Mesendoderm (in vitro differentiated cells): ENCODE data around the gene TRIM37.
"Not testable (repeated sequence)": the region's sequence is repeated elsewhere in the genome, so short reads cannot be mapped to it uniquely, and the experiment has no call there.

Experiments used
- DNase-seq: peaks from one replicate; pipeline ENCODE4 v3.0.0; 2013
- H2AK5ac ChIP-seq: 2 replicates; pipeline ENCODE4 v1.6.1; 2013; ENCODE audit warnings: low read length, inconsistent platforms
- H2BK120ac ChIP-seq: 2 replicates; pipeline ENCODE4 v1.6.1; 2013; ENCODE audit warnings: low read depth, mild to moderate bottlenecking, low read length, moderate library complexity, mixed read lengths
- H2BK15ac ChIP-seq: replicated peaks from 2 replicates; pipeline ENCODE4 v1.6.1; 2013; ENCODE audit warnings: low read depth, mild to moderate bottlenecking, moderate library complexity
- H2BK5ac ChIP-seq: 2 replicates; pipeline ENCODE4 v1.6.1; 2013; ENCODE audit warnings: low read length, inconsistent platforms
- H3K18ac ChIP-seq: 2 replicates; pipeline ENCODE4 v1.6.1; 2013; ENCODE audit warnings: mild to moderate bottlenecking, low read length, mixed read lengths
- H3K23ac ChIP-seq: one replicate; pipeline ENCODE4 v1.6.1; 2013; ENCODE audit warnings: low read length
- H3K27ac ChIP-seq: 2 replicates; pipeline ENCODE4 v1.5.1; 2013; ENCODE audit warnings: low read depth, mild to moderate bottlenecking, inconsistent platforms, low read length, moderate library complexity
- H3K27me3 ChIP-seq: 2 replicates; pipeline ENCODE4 v1.6.1; 2013; ENCODE audit warnings: low read length, control low read depth, mild to moderate bottlenecking, inconsistent platforms; ENCODE audit not compliant: insufficient read depth, poor library complexity
- H3K36me3 ChIP-seq: 2 replicates; pipeline ENCODE4 v1.6.1; 2013; ENCODE audit warnings: low read length, inconsistent platforms; ENCODE audit not compliant: control insufficient read depth, insufficient read depth
- H3K4ac ChIP-seq: one replicate; pipeline ENCODE4 v1.6.1; 2013; ENCODE audit warnings: low read depth, mild to moderate bottlenecking, low read length, moderate library complexity
- H3K4me1 ChIP-seq: 2 replicates; pipeline ENCODE4 v1.6.1; 2013; ENCODE audit warnings: low read depth, low read length, inconsistent platforms; ENCODE audit not compliant: control insufficient read depth
- H3K4me2 ChIP-seq: 2 replicates; pipeline ENCODE4 v1.6.1; 2013; ENCODE audit warnings: low read length
- H3K4me3 ChIP-seq: 2 replicates; pipeline ENCODE4 v1.5.1; 2013; ENCODE audit warnings: mild to moderate bottlenecking, low read length
- H3K56ac ChIP-seq: one replicate; pipeline ENCODE4 v1.6.1; 2013; ENCODE audit warnings: low read length
- H3K79me1 ChIP-seq: 2 replicates; pipeline ENCODE4 v1.6.1; 2013; ENCODE audit warnings: low read length, inconsistent platforms
- H3K79me2 ChIP-seq: 2 replicates; pipeline ENCODE4 v1.6.1; 2013; ENCODE audit warnings: mild to moderate bottlenecking, low read length; ENCODE audit not compliant: control insufficient read depth, insufficient read depth
- H3K9ac ChIP-seq: 2 replicates; pipeline ENCODE4 v1.6.1; 2013; ENCODE audit warnings: low read length, inconsistent platforms
- H4K5ac ChIP-seq: one replicate; pipeline ENCODE4 v1.6.1; 2013; ENCODE audit warnings: low read length
- H4K8ac ChIP-seq: one replicate; pipeline ENCODE4 v1.6.1; 2013; ENCODE audit warnings: low read depth, mild to moderate bottlenecking, control low read depth, low read length, moderate library complexity
- WGBS: extraction: QIAGEN DNeasy Blood & Tissue Kit; methylation state at CpG from one replicate; pipeline ENCODE4 v1.1.7; 2013; ENCODE audit warnings: low lambda C conversion rate, missing lambda C conversion rate; ENCODE audit not compliant: insufficient coverage; ENCODE audit errors: extremely low coverage; 5-methylcytosine and 5-hydroxymethylcytosine counted together

Gene TRIM37

DNA sequence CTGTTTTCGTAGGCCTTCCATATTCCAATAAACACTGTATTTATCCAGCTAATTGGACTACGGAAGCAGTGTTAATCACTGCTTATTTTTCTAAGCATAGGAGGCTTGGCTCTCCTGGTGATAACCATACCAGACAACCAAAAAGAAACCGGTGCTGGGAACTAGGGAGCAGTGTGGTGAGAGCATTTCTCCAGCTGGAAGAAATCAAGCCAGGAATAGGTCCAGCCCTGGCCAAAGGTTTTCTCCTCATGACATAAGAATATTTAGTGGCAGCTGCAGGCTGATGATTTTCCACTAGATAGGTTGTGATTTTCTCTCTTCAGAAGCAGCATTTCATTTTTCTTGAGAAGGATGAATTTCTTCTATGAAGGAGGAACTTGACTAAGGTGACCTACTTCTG is 141.5 kb downstream of the TRIM37 start:
- Histone ChIP-seq H3K27me3 (no peaks in the 10 kb centered on the region), H3K79me2 (no peaks in the 10 kb centered on the region), H4K5ac (no peak overlapping the region), H3K27ac (no peak overlapping the region), H4K8ac (no peak overlapping the region), H3K56ac (no peak overlapping the region), H3K36me3 (no peaks in the 10 kb centered on the region), H3K4ac (no peak overlapping the region), H3K4me1 (no peaks in the 10 kb centered on the region), H2BK120ac (no peak overlapping the region), H3K18ac (no peak overlapping the region), H3K4me2 (no peak overlapping the region), H2BK5ac (no peak overlapping the region), H2BK15ac (no peak overlapping the region), H3K4me3 (no peak overlapping the region), H3K9ac (no peak overlapping the region), H3K79me1 (no peaks in the 10 kb centered on the region), H3K23ac (no peak overlapping the region), H2AK5ac (no peak overlapping the region)
- DNase-seq, result no peak
- no CpG with 5 or more reads among the region's 3 CpGs for WGBS

DNA sequence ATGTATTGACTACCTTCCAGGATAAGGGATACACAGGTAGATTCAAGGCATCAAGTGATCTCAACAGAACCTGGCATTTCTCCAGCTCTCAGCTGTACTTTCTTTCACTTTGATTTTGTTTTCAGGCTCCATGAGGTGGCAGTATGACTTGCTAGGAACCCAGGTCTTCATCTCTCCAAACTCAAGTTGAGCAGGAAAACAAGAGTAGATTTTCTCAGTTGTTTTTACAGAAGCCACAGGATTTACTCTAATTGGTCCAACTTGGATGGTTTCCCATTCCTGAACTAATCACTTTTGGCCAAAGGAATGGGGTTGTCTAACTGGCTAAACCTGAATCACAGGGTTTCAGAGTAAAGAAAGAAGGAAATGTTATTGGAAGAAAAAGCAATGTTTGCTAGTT is 146.6 kb downstream of the TRIM37 start:
- Histone ChIP-seq H3K4me3 (no peak overlapping the region), H3K79me1 (no peaks in the 10 kb centered on the region), H2BK15ac (no peak overlapping the region), H3K4me2 (no peak overlapping the region), H3K36me3 (no peaks in the 10 kb centered on the region), H2BK5ac (no peak overlapping the region), H4K5ac (no peak overlapping the region), H3K27ac (no peak overlapping the region), H3K9ac (no peak overlapping the region), H3K56ac (no peak overlapping the region), H2BK120ac (no peak overlapping the region), H2AK5ac (no peak overlapping the region), H3K4me1 (no peaks in the 10 kb centered on the region), H3K18ac (no peak overlapping the region), H3K4ac (no peak overlapping the region), H3K79me2 (no peaks in the 10 kb centered on the region), H4K8ac (no peak overlapping the region), H3K27me3 (no peaks in the 10 kb centered on the region), H3K23ac (no peak overlapping the region)
- peak; percentile 62 for DNase-seq

DNA sequence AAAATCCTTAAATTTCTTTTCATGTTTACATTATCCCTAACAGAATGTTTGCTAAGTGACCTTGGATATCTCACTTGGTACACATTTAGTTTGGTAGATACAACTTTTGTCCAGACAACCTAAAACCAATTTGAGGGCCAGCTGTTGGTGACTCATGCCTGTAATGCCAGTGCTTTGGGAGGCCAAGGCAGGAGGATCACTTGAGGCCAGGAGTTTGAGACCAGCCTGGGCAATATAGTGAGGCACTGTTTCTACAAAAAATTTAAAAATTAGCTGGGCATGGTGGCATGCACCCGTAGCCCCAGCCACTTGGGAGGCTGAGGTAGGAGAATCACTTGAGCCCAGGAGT is 149.0 kb downstream of the TRIM37 start:
- not testable (repeated sequence) for H2BK5ac ChIP-seq, H4K8ac ChIP-seq, H3K27me3 ChIP-seq, H2BK120ac ChIP-seq, H4K5ac ChIP-seq, H3K36me3 ChIP-seq, H3K4ac ChIP-seq, H3K4me1 ChIP-seq, H3K79me2 ChIP-seq, H3K4me3 ChIP-seq, H3K79me1 ChIP-seq, H2BK15ac ChIP-seq, H3K18ac ChIP-seq, H3K27ac ChIP-seq, DNase-seq, H3K56ac ChIP-seq, H3K4me2 ChIP-seq, H3K9ac ChIP-seq, H3K23ac ChIP-seq, H2AK5ac ChIP-seq
- WGBS, result no CpG with 5 or more reads among the region's 1 CpG

DNA sequence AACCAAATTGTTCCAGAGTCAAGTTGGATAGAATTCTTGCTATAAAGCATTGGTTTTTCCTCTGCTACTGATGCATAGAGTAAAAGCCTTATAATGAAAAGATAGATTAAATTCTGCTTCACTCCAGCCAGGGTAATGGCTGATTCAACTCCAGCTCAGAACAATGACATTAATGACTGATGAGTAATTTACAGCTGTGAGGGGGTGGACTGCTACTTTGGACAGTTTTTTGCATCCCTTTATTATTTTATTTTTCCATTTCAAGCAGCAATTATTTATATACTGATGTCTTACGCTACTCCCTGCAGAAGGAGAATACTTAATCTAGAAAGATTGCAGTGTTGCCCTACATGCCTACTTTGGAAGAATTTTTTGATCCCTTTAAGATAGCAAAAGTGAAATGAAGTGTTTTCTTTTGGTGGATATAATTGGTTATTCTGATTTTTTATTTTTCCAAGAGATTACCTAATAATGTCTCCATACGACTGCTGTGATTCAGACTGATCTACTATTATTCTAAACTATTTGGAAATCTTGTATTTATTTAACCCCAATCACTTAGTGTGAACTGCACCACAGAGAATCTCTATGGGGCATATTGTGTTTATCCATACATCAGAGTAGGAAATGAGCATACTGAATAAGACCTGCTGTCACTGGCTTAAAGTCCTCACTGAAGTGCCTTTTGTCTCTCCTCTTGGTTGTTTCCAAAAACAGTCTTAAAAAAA is 149.5 kb downstream of the TRIM37 start:
- no peak overlapping the region for H4K5ac ChIP-seq
- no peak overlapping the region for H3K56ac ChIP-seq
- H3K4me2 ChIP-seq, result no peak overlapping the region
- no peak overlapping the region for H4K8ac ChIP-seq
- H2BK5ac ChIP-seq, result no peak overlapping the region
- H3K36me3 ChIP-seq, result no peaks in the 10 kb centered on the region
- no peak overlapping the region for H3K23ac ChIP-seq
- H2AK5ac ChIP-seq, result no peak overlapping the region
- H2BK15ac ChIP-seq, result no peak overlapping the region
- no peaks in the 10 kb centered on the region for H3K79me2 ChIP-seq
- H3K27me3 ChIP-seq, result no peaks in the 10 kb centered on the region
- no peak overlapping the region for H3K18ac ChIP-seq
- H2BK120ac ChIP-seq, result no peak overlapping the region
- DNase-seq, result no peak
- no peaks in the 10 kb centered on the region for H3K4me1 ChIP-seq
- WGBS, result no CpG with 5 or more reads among the region's 2 CpGs
- H3K4me3 ChIP-seq, result no peak overlapping the region
- no peaks in the 10 kb centered on the region for H3K79me1 ChIP-seq
- no peak overlapping the region for H3K4ac ChIP-seq
- no peak overlapping the region for H3K9ac ChIP-seq
- no peak overlapping the region for H3K27ac ChIP-seq

DNA sequence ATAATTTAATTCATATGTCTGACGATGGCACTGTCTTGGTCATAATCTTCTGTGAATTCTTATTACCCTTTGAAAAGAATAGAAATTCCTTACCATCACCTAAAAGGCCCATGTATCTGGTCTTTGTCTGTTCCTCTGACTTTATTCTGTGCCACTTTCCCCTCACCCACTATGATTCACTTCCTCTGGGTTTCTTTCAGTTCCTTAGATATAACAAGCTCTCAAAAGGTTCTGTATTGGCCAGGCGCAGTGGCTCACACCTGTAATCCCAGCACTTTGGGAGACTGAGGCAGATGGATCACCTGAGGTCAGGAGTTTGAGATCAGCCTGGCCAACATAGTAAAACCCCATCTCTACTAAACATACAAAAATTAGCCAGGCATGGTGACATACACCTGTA is 152.3 kb downstream of the TRIM37 start:
- H2AK5ac ChIP-seq, H4K5ac ChIP-seq, H3K9ac ChIP-seq, H3K36me3 ChIP-seq, H3K27me3 ChIP-seq, H4K8ac ChIP-seq, H3K79me1 ChIP-seq, H3K4me2 ChIP-seq, DNase-seq, H3K23ac ChIP-seq, H3K4me3 ChIP-seq, H3K4me1 ChIP-seq, H2BK15ac ChIP-seq, H2BK120ac ChIP-seq, H3K18ac ChIP-seq, H3K79me2 ChIP-seq, H3K56ac ChIP-seq, H2BK5ac ChIP-seq, H3K27ac ChIP-seq, H3K4ac ChIP-seq: not testable (repeated sequence)
- WGBS, result no CpG with 5 or more reads among the region's 2 CpGs

DNA sequence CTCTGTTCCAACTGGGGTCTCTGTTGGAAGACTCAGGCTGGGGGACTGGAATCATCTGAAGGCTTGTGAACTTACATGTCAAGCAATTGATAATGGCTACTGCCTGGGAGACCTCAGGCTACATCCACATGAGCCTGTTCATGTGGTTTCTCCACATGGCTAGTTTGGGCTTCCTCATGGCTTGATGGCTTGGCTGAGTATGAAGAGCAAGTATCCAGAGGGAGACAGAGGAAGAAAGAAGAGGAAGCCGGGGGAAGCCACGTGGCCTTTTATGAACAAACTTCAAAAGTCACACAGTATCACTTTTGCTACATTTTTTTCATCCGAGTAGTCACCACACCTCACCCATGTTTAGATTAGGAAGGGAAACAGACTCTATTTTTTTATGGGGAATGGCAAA is 158.9 kb downstream of the TRIM37 start:
- Histone ChIP-seq H2BK5ac (no peak overlapping the region), H3K4me2 (no peak overlapping the region), H3K27ac (no peak overlapping the region), H2BK15ac (no peak overlapping the region), H3K79me1 (no peaks in the 10 kb centered on the region), H2AK5ac (no peak overlapping the region), H4K8ac (no peak overlapping the region), H3K27me3 (no peaks in the 10 kb centered on the region), H3K4ac (no peak overlapping the region), H4K5ac (no peak overlapping the region), H3K4me1 (no peaks in the 10 kb centered on the region), H3K9ac (no peak overlapping the region), H3K36me3 (no peaks in the 10 kb centered on the region), H3K4me3 (no peak overlapping the region), H3K56ac (no peak overlapping the region), H2BK120ac (no peak overlapping the region), H3K79me2 (no peaks in the 10 kb centered on the region), H3K18ac (no peak overlapping the region), H3K23ac (no peak overlapping the region)
- no peak for DNase-seq
- WGBS, result no CpG with 5 or more reads among the region's 3 CpGs
